GM21723 (cell line): ENCODE measurements around the gene ASXL1.
"Not testable (repeated sequence)": the region's sequence is repeated elsewhere in the genome, so short reads cannot be mapped to it uniquely, and the experiment has no call there.

Source experiments
- ATAC-seq: cut with Tn5 transposase; IDR thresholded peaks from one replicate; pipeline ENCODE4 v1.9.1; 2021; ENCODE audit warnings: mild to moderate bottlenecking, moderate library complexity; ENCODE audit not compliant: unreplicated experiment

The ASXL1 gene

GRCh38 chr20:32336918-32337347 lies 21.2 kb upstream of the ASXL1 start:
- ATAC-seq = no peak

- ATAC-seq = no peak
Measured at GRCh38 chr20:32337937-32338661, 20.0 kb upstream of the ASXL1 start.

- ATAC-seq = no peak
Measured at GRCh38 chr20:32338665-32339064, 19.5 kb upstream of the ASXL1 start.

- no peak for ATAC-seq
Measured at GRCh38 chr20:32339116-32339515, 19.0 kb upstream of the ASXL1 start.

- ATAC-seq = not testable (repeated sequence)
Measured at GRCh38 chr20:32341053-32341452, 17.1 kb upstream of the ASXL1 start.

- ATAC-seq = no peak
Measured at GRCh38 chr20:32343439-32343838, 14.7 kb upstream of the ASXL1 start.

GRCh38 chr20:32344835-32345506 lies 13.2 kb upstream of the ASXL1 start:
- no peak for ATAC-seq

GRCh38 chr20:32348207-32348606 lies 9.9 kb upstream of the ASXL1 start:
- no peak for ATAC-seq

- ATAC-seq = no peak
Measured at GRCh38 chr20:32350421-32350820, 7.7 kb upstream of the ASXL1 start.

GRCh38 chr20:32352121-32352720 lies 5.9 kb upstream of the ASXL1 start:
- ATAC-seq = no peak

- no peak for ATAC-seq
Measured at GRCh38 chr20:32353848-32354496, 4.2 kb upstream of the ASXL1 start.

GRCh38 chr20:32354592-32355416 lies 3.3 kb upstream of the ASXL1 start:
- ATAC-seq = peak; percentile 21

GRCh38 chr20:32355417-32355841 lies 2.7 kb upstream of the ASXL1 start:
- peak; percentile 27 for ATAC-seq

- not testable (repeated sequence) for ATAC-seq
Measured at GRCh38 chr20:32355907-32356621, 2.1 kb upstream of the ASXL1 start.

- no peak for ATAC-seq
Measured at GRCh38 chr20:32356622-32357374, 1.3 kb upstream of the ASXL1 start.

- ATAC-seq = no peak
Measured at GRCh38 chr20:32357375-32357868, 709 bp upstream of the ASXL1 start.

- ATAC-seq = no peak
Measured at GRCh38 chr20:32358632-32358882, 426 bp downstream of the ASXL1 start.

GRCh38 chr20:32358883-32359632 lies 927 bp downstream of the ASXL1 start:
- ATAC-seq = peak; percentile 19
